ENCODE results near the gene RAMP1.

DNA sequence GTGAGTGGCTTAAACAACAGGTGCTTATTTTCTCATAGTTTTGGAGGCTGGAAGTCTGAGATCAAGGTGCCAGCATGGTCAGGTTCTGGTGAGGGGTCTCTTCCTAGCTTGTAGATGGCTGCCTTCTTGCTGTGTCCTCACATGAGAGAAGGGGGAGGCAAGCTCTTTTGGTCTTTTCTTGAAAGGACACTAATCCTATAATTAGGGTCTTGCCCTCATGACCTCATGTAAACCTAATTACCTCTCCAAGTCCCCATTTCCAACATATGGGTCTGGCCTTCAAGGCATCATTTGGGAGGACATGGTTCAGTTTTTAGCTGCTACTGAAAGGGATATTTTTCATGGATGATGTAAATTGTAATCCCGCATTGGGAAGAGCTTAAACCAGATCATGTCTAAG is 42.9 kb upstream of the RAMP1 start:
- TF ChIP-seq, protein P1, sequence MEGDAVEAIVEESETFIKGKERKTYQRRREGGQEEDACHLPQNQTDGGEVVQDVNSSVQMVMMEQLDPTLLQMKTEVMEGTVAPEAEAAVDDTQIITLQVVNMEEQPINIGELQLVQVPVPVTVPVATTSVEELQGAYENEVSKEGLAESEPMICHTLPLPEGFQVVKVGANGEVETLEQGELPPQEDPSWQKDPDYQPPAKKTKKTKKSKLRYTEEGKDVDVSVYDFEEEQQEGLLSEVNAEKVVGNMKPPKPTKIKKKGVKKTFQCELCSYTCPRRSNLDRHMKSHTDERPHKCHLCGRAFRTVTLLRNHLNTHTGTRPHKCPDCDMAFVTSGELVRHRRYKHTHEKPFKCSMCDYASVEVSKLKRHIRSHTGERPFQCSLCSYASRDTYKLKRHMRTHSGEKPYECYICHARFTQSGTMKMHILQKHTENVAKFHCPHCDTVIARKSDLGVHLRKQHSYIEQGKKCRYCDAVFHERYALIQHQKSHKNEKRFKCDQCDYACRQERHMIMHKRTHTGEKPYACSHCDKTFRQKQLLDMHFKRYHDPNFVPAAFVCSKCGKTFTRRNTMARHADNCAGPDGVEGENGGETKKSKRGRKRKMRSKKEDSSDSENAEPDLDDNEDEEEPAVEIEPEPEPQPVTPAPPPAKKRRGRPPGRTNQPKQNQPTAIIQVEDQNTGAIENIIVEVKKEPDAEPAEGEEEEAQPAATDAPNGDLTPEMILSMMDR (IDR thresholded peaks at IDR 0.05; ENCODE audit: poor library complexity) = no peak
- TF ChIP-seq EZH2phosphoT487 (IDR thresholded peaks at IDR 0.05; ENCODE audit: low read depth, severe bottlenecking, unreplicated experiment) (no peak), EZH2 (IDR thresholded peaks at IDR 0.05; ENCODE audit: borderline replicate concordance) (no peak)

All from hepatocyte (in vitro differentiated cells).